ENCODE measurements around the gene TCF7L1.

TCF7L1 gene

GRCh38 chr2:85254540-85255300 is 121.5 kb downstream of the TCF7L1 start:
- DNase-seq (ENCODE audit: low read depth in 2 of 2): no peak

- DNase-seq (ENCODE audit: low read depth in 2 of 2): no peak
Observed at GRCh38 chr2:85255456-85255812, 122.2 kb downstream of the TCF7L1 start.

GRCh38 chr2:85255813-85256594 is 122.8 kb downstream of the TCF7L1 start:
- no peak for DNase-seq (ENCODE audit: low read depth in 2 of 2)

DNA sequence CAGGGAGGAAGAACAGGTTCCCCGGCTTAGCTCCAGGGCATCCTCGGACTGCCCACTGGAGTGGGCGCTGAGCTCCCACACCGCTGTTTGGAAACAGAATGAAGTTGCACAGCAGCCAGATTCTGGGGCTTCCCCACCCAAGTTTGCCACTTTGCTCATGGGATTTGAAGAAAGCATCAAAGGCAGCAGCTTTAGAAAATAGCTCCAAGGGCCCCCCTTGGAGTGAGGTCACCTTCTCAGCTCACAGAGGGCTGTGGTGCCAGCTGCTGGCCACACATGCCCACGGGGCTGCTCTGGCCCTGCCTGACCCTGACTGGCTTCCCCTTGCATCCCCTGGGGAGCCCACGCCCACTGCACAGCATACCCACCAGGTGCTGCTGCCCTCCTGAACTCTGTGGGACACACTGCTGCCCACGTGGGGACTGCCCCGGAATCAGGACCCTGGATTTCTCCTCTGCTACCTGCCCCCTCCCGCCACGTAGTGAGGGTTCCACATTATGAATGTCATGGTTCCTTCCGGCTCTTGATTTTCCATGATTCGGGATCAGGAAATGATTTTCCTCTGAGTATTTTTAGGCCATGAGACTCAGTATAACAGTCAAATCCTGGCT is 124.3 kb downstream of the TCF7L1 start:
- DNase-seq (ENCODE audit: low read depth in 2 of 2): no peak

DNA sequence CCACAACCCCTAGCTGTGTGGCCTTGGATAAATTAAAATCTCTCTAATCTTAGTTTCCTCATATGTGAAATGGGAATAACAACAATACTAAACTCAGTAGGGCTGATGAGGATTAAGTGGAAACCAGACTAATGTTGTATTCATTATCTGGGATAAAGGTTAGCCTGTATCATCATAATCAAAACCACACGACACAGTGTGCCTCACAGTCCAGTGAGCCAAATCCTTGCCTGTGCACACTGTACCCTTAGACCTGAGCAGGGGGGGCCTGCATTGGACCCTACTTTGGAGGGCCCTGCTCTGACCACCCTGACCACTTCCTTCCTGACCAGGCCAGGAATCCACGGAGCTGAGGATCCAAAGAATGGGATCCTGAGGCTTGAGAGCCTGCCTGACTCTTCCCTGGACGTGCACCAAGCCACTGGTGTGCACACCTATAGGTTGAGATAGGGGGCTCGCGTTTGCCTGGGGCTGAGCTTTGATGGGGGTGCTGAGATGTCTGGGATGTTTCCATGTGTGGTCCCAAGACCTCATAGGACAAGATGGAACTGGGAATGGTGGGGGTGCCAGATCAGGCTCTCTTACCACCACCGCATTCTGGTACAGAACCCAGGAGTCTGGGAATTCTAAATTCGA is 124.9 kb downstream of the TCF7L1 start:
- DNase-seq (ENCODE audit: low read depth in 2 of 2): no peak

DNA sequence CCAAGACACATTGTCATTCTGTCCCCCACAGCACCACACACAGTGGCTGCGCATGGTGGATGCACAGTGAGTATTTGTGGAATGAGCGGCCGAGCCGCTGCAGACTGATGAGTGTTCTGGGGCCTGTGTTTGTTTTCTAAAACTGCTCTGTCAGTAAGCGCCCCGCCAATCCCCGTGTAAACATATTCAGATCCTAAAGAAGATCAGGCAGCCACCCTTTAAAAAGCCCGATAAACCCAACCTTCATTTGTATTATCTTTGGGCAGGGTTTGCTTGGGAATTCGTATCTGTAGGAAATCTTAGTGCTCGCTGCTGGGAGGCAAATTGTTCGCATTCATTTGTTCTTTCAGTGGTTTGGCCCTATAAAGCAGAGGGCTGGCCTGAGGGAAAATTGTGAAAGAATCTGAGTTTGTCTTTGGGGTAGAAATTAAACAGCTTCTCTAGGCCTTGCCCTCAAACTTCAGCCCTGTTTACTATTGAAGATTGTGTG is 126.0 kb downstream of the TCF7L1 start:
- no peak for DNase-seq (ENCODE audit: low read depth in 2 of 2)

- DNase-seq (ENCODE audit: low read depth in 2 of 2): no peak
Observed at GRCh38 chr2:85259879-85260278, 126.7 kb downstream of the TCF7L1 start.

DNA sequence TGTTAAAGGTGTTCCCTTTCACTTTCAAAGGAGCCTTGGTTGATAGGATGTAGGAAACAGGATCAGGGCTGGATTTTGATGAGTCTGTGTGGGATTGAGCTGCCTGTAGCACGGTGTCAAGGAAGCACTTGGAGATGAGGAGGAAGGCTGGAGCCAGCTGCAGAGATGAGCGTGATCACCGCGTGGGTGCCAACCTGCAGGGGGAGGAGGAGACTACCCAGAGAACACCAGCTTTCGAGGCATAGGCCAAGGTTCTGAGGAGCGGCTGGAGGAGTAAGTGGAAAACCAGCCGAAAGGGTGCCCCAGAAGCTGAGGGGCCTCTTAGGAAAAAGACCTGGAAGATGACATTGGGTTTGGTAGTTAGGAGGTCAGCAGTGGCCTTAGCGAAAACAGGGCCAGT is 130.4 kb downstream of the TCF7L1 start:
- no peak for DNase-seq (ENCODE audit: low read depth in 2 of 2)

- peak in 1 of 2 experiments; percentile 67 for DNase-seq (ENCODE audit: low read depth in 2 of 2)
Observed at GRCh38 chr2:85264471-85264870, 131.3 kb downstream of the TCF7L1 start.

DNA sequence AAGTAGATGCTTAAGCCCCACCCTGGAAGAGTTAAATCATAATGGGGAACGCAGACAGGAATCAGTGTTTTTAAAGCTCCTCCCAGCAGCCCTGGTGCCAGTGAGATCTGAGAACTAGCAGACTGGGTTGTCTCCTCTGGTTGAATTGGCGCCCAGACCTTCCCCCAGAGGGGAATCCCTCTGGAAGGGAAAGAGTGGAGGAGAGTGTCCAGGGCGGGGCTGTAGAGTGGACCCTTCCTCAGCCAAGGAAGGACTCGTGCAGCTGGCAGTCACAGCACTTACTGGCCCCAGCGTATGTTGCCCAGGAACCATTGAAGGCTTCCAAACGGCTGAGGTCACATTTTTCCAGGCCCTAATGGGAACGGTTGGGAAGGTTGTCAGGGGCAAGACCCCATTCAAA is 132.1 kb downstream of the TCF7L1 start:
- no peak for DNase-seq (ENCODE audit: low read depth in 2 of 2)

- no peak for DNase-seq (ENCODE audit: low read depth in 2 of 2)
Observed at GRCh38 chr2:85266146-85267041, 133.2 kb downstream of the TCF7L1 start.

DNA sequence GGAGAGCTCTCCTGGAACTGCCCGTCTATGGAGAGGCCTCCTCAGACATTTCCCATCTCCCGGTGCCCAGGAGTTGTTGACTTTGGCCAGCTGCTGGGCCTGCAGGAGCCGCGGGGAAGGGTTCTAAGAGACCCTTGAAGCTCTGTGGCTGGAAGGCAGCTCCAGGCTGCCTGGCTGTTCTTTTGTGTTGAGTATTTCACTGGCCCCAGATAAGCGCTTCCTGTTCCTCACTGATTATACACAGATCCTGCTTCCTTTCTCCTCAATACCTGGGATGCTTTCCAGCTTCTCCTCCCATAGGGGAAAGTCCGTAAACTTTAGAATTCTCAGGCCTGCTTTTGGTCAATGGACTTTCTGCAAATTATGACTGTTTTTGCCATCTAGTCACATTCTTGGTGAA is 136.8 kb downstream of the TCF7L1 start:
- no peak for DNase-seq (ENCODE audit: low read depth in 2 of 2)

- DNase-seq (ENCODE audit: low read depth in 2 of 2): no peak
Observed at GRCh38 chr2:85272357-85272756, 139.2 kb downstream of the TCF7L1 start.

- DNase-seq (ENCODE audit: low read depth in 2 of 2): no peak
Observed at GRCh38 chr2:85273738-85274731, 140.8 kb downstream of the TCF7L1 start.

GRCh38 chr2:85275984-85276540 is 142.9 kb downstream of the TCF7L1 start:
- no peak for DNase-seq (ENCODE audit: low read depth in 2 of 2)

- no peak for DNase-seq (ENCODE audit: low read depth in 2 of 2)
Observed at GRCh38 chr2:85276571-85277118, 143.5 kb downstream of the TCF7L1 start.

- peak; percentile 93 for DNase-seq (ENCODE audit: low read depth in 2 of 2)
Observed at GRCh38 chr2:85277416-85278158, 144.4 kb downstream of the TCF7L1 start.

GRCh38 chr2:85278361-85278760 is 145.2 kb downstream of the TCF7L1 start:
- DNase-seq (ENCODE audit: low read depth in 2 of 2): peak; percentile 75 to 79

GRCh38 chr2:85281553-85281952 is 148.4 kb downstream of the TCF7L1 start:
- no peak for DNase-seq (ENCODE audit: low read depth in 2 of 2)

Measured in fibroblast of skin of left biceps (primary cell).